Measurements from ENCODE around the gene GDNF.
A peak's percentile ranks its signal among the peaks of the same experiment; 100 is the strongest.

GDNF gene

DNA sequence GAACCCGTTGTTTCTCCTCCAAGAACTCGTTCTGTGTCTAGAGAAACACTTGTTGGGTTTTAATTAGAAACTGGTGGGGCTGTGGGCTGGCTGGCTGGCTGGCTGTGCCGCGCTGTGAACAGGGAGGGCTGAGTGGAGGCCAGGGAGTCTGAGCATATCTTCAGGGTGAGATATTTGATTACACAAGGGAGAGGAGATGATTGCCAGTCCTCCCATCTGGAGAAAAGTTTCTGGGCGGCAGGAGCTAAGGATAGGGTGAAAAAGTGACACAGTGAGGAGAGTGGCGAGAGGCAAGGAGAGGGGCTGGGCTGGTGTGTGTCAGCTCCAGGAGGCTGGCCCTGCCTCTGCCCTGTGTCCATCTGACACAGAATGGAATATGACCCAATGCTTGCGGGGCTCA is 63.0 kb downstream of the GDNF start:
- no peak for DNase-seq

GRCh38 chr5:37774912-37775483 is 64.8 kb downstream of the GDNF start:
- DNase-seq, result peak; percentile 36

GRCh38 chr5:37773809-37774208 is 66.0 kb downstream of the GDNF start:
- no peak for DNase-seq

DNA sequence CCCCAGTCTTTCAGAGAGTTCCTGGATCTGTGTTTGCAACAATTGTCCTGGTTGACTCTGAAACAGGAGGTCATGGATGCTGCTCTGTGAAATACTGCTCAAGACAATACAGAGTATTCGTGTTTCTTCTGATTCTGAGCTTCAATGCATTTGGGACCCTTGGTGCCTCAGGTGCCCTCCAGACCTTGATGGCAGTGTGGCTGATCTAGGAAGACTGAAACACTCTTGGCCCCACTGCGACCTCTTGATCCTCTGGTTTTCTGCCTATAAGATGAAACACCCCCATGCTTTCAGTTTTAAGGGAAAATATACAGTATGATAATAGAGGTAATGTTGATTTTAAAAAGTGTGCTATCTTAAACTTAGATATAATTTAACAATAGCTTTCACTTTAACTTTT is 67.6 kb downstream of the GDNF start:
- no peak for DNase-seq

DNA sequence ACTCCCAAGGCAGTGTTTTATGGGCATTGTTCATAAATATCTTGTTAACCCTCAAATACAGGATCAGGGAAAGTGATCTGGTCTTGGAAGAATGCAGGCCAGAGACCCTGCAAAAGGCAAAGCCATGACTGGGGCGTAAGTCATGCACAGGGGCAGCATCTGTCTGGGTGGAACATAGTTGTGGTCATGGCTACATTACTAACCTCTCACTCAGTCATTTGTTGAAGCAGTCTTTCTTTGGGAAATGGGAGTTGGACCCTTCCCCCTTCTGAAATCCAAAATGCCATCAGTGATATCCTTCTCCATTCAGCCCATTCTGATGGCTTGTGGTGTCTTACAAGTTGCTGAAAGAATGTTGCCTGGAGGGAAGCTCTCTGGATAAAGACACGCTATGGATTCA is 68.1 kb downstream of the GDNF start:
- DNase-seq, result no peak

DNA sequence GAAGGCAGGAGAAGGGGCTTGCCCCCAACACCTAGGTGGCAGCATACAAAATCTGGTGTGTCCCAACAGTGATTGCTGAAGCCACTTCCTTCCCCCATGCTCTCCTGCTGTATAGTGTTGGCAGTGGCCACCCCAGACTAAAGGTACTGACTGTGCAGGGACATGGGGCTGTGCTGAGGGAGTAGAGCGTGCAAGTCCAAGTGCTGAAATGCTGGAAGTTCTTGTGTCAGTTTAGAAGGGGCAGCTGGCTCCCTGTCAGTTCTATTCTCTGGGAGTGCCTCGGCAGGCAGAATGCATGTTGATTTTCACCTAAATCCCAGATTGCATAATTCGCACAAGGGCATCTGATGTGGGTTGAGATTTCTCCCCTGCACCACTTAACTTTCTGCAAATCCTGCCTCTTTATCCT is 68.6 kb downstream of the GDNF start:
- DNase-seq, result no peak

- DNase-seq, result no peak
These were observed 69.1 kb downstream of the GDNF start for GRCh38 chr5:37770786-37771185.

DNA sequence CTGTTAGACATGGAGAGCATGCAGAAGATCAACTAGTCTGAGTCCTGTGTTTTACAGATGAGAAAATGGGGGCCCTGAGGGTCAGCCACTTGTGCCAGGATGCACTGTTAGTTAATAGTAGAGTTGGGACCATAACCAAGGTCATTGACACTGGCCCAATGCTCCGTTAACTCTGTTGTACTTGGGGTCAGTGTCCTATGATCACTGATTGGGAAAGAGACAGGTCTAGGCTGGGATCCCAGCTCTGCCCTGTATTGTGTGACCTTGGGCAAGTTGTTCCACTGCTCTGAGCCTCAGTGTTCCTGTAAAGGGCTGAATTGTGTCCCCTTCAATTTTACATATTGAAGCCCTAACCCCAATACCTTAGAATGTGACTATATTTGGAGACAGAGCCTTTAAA is 70.0 kb downstream of the GDNF start:
- DNase-seq, result no peak

DNA sequence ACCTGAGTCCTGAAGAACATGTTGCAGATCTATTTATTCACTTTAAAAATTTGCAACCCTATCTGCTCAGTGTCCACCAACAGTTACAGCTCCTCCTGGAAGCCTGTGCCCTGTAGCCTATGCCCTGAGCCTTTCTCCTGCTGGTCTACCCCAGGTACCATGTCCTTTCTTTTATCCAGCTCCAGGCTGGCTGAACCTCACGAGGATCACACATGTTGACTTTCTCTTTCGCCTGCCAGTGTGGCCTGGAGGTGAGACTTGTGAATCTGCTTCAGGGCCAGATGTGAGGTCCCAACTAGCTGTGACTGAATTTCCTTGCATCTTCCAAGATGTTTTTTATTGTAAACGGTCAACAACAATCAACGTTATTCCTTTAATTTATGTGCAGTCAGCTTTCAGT is 70.7 kb downstream of the GDNF start:
- no peak for DNase-seq

DNA sequence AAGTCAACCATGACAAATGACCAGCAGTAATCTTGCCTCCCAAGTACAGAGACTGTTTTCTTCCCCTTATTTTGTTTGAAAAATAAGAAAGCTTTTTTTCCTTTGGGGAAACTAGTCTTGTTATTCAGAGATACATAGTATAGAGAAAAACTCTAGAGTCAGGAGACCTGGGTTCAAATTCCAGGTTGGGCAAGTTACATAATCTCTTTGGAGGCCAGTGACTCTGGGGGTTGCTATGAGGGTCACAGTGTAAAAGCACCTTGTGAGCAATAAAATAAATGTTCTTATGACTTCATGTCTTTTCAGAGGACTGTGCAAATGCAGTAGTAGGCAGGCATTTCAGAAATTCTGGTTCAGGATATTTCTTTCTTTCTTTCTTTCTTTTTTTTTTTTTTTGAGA is 71.5 kb downstream of the GDNF start:
- DNase-seq, result no peak

DNA sequence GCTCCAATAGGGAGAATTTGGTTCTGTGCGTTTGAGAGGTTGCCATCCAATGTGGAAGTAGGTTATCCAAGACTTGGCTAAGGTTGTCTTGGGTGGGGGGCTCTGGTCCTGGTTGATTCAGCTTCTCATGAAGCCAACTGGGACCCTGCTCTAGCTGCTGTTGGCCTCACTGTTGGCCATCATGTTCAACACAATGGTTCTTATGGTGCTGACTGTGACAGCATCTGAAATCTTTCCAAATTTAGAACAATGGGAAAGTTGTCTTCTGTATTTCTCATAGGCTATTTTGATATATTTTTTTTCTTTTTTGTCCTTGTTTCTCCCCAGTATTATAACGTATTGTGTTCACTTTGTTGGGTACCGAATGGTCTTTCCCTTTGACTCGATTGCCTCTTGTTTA is 71.9 kb downstream of the GDNF start:
- no peak for DNase-seq

GRCh38 chr5:37767251-37767650 is 72.6 kb downstream of the GDNF start:
- DNase-seq, result no peak
